HG02938 (cell line): ENCODE results near the gene MED16.
"Not testable (repeated sequence)": the region's sequence is repeated elsewhere in the genome, so short reads cannot be mapped to it uniquely, and the experiment has no call there.

Experiments used
- ATAC-seq: cut with Tn5 transposase; IDR thresholded peaks from one replicate; pipeline ENCODE4 v1.9.1; 2021; ENCODE audit warnings: mild to moderate bottlenecking, moderate library complexity; ENCODE audit not compliant: unreplicated experiment

Gene MED16

DNA sequence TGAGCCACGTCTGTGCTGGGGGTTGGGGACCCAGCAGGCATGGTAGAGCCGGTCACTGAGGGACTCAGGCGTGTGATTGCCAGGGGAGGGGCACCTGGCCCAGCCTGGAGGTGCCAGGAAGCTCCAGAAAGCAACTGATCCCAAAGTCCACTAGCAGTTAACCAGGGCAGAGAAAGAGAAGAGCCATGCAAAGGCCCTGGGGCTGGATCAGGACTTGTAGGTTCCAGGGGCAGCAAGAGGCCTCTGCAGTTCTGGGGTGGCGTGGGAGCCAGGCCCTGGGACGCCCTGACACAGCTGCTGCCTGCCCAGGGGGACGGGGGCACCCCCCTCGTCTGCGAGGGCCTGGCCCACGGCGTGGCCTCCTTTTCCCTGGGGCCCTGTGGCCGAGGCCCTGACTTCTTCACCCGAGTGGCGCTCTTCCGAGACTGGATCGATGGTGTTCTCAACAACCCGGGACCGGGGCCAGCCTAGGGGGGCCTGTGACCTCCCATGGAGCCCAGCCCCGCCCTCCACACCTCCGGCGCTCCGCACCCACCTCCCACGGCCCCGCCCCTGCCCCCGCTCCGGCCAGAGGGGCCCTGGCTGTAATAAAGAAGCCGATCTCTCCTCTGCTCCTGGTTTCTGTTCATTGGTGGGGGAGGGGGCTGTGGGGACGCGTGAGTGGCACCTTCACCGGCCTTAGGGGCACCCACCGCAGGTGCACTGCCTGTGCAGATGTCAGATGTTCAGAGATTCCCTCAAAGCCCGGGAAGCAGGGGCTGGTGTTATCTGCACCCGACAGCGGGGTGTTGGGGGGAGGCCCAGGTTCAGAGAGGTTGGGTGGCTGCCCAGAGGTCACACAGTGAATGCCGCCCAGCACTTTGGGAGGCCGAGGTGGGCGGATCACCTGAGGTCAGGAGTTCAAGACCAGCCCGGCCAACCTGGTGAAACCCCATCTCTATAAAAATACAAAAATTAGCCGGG lies 61.3 kb downstream of the MED16 start:
- no peak for ATAC-seq

DNA sequence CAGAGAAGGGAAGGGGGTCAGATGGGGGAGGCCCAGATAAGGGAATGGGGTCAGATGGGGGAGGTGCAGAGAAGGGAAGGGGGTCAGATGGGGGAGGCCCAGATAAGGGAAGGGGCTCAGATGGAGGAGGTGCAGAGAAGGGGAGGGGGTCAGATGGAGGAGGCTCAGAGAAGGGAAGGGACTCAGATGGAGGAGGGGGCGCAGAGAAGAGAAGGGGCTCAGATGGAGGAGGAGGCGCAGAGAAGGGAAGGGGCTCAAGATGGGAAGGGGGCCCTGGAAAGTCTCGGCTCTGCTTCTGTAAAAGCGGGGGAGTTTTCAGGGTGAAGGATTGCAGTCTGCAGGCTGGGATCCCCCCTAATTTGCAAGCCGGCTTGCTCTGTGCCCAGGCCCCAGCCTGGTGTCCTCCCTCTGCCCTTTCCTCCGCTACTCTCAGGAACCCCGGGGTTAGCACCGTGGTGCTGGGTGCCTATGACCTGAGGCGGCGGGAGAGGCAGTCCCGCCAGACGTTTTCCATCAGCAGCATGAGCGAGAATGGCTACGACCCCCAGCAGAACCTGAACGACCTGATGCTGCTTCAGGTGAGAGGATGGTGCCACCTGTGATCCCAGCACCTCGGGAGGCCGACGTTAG lies 63.7 kb downstream of the MED16 start:
- no peak for ATAC-seq

DNA sequence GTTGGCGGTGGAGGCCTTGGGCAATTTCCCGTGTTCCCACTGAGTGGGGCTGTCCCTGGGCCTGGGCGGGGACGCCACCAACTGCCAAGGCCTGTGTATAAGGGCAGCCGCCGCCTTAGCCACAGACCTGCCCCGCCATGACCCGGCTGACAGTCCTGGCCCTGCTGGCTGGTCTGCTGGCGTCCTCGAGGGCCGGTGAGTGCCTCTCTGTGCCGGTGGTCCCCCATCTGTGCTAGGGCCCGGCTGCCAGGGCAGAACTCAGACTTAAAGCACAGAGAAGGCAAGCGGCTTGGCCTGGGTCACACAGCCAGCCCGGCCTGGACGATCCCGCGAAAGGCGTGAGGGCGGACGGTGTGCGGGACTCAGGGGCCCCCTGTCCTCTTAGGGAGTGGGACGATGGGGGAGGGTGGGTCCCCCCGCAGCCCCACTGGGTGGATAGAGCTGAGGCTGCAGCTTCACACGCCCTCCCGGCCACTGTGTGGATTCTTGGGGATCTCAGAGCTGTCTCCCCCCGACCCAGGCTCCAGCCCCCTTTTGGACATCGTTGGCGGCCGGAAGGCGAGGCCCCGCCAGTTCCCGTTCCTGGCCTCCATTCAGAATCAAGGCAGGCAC lies 65.2 kb downstream of the MED16 start, which contains the start of gene AZU1:
TSS of gene AZU1 (plus strand) at position 128 of the 612 bp plus-strand sequence. CDS start at position 138, 10 bp downstream.
- no peak for ATAC-seq

DNA sequence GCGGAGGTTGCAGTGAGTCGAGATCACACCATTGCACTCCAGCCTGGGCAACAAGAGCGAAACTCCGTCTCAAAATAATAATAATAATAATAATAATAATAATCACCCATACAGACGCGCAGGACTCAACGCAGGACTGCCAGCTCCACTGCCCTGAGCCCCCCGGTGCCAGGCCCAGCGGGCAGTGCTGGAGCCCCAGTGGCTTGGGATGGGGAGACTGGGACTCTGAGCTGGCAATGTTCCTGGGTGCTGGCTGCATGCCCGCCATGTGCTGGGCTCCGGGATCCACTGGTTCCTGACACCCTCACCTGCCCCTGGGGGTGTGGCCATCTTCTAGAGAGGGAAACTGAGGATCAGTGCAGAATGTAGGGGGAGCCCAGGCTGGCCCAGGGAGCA lies 65.7 kb downstream of the MED16 start:
- ATAC-seq: no peak

DNA sequence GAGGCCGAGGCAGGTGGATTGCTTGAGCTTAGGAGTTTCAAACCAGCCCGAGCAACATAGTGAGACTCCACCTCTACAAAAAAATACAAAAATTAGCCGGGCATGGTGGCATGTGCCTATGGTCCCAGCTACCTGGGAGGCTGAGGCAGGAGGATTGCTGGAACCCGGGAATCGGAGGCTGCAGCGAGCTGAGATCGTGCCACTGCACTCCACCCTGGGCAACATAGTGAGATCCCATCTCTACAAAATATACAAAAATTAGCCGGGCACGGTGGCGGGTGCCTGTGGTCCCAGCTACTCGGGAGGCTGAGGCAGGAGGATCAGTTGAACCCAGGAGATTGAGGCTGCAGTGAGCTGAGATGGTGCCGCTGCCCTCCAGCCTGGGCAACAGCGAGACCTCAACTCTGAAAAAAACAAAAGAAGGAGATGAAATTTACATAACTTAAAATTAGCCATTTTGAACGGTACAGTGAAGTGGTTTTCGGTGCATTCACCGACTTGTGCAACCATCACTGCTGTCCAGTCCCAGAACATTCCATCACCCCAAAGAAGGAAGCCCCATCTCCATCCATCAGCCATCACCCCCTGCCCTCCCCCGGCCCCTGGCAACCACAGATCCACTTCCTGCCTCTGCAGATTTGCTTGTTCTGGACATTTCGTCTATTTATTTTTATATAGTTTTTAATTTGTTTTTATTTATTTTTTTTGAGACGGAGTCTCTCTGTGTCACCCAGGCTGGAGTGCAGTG lies 66.9 kb downstream of the MED16 start:
- ATAC-seq: no peak

DNA sequence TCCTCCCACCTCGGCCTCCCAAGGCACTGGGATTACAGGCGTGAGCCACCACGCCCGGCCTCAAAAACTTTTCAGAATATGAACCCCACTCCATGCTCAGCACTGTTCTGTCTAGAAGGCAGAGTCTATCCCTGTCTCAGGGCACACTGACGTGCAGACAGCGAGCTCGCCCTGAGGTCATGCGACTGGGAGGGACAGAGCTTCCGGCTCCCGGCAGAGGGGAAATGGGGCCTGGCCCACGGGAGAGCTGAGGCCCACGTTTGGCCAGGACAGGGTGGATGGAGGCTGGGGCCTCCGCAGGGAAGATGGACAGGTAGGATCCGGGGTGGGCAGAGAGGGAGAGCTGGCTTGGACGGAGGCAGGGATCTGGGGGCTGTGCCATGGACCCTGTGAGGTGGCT lies 68.1 kb downstream of the MED16 start:
- ATAC-seq: no peak

DNA sequence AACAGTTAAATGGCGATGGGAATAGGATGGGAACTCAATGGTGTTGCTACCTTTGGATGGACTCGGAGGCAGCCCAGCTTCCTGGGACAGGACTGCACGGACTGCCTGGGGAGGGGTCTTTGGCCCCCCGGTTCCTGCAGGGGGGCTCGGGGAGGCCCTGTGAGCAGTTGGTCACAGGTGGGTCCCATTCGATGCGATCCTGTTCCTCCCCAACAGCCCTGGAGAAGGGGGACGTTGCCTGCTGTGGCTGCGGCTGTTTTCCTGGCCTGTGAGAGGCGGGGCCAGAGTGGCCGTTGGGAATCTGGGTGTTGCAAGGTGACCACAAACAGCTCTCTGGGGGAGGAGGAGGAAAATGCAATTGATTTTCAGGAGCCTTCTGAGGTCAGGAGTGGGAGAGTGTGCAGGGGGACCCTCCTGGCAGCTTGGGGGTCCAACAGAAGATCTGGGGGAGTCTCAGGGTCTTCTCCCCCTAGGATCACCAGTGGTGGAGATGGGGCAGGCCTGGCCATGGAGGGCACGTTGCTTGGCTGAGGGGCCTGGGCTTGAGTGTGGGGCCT lies 69.3 kb downstream of the MED16 start:
- no peak for ATAC-seq

DNA sequence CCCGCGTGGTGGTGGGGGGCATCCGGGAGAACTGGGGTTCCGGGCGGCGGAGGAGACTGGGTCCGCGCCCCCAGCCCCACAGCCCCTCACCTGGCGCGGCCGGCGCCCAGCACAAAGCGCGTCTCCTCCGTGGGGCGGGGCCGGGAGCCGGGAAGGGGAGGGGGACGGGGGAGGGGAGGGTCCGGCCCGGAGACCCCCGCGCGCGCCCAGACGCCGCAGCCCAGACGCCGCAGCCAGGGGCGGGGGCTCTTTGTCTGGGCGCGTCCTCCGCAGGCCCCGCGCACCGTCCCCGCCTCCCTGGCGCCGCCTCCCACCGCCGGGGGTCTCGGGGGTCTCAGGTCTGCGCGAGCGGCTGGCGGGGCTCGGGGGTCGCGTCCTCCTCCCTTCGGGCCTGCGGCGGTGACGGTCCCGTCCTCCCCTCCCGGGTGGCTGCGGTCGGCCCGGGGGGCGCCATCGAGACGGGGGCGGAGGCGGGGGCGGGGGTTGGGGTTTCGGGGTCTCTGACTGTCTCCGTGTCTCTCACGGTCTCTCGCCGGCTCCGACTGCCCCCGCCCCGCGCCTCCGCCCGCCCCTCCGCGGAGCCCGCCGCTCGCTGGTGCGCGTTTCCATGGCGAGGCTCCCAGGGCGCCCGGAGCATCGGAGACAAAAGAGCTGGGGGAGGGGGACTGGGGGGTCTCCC lies 71.0 kb downstream of the MED16 start, which contains the start of gene PLPPR3:
TSS of gene PLPPR3 (minus strand) at position 131 of the 679 bp plus-strand sequence. CDS start 396 bp downstream, outside the sequence.
- no peak for ATAC-seq

GRCh38 chr19:821231-821824 lies 71.7 kb downstream of the MED16 start:
- no peak for ATAC-seq

GRCh38 chr19:820212-820611 lies 72.8 kb downstream of the MED16 start:
- ATAC-seq: not testable (repeated sequence)
